HEK293 (cell line): ENCODE data around the gene ARL15.
A peak's percentile ranks its signal among the peaks of the same experiment; 100 is the strongest.

Experiments
- IKZF3 ChIP-seq: fragments of 450-650 bp; IDR thresholded peaks from 2 replicates; pipeline ENCODE4 v1.5.0; 2018; ENCODE audit warnings: missing biosample characterization, mild to moderate bottlenecking, missing genetic modification characterization, moderate library complexity
- YY1 ChIP-seq: fragments of 450-650 bp; formaldehyde crosslinking; IDR thresholded peaks from 2 replicates; pipeline ENCODE4 v1.5.1; 2018; ENCODE audit warnings: missing biosample characterization, missing genetic modification characterization
- ZBTB17 ChIP-seq: fragments of 450-650 bp; formaldehyde crosslinking; IDR thresholded peaks from 2 replicates; pipeline ENCODE4 v1.5.1; 2016; ENCODE audit warnings: missing biosample characterization, missing genetic modification characterization
- ZBTB48 ChIP-seq: fragments of 450-650 bp; formaldehyde crosslinking; IDR thresholded peaks from 2 replicates; pipeline ENCODE4 v1.5.1; 2016; ENCODE audit warnings: missing biosample characterization, missing genetic modification characterization
- ZNF324 ChIP-seq: fragments of 450-650 bp; formaldehyde crosslinking; IDR thresholded peaks from 2 replicates; pipeline ENCODE4 v1.5.1; 2016; ENCODE audit warnings: missing biosample characterization, missing genetic modification characterization
- ZNF350 ChIP-seq: fragments of 450-650 bp; formaldehyde crosslinking; IDR thresholded peaks from 2 replicates; pipeline ENCODE4 v1.5.0; 2017; ENCODE audit warnings: missing biosample characterization, mild to moderate bottlenecking, missing genetic modification characterization
- ZNF585B ChIP-seq: fragments of 450-650 bp; formaldehyde crosslinking; IDR thresholded peaks from 2 replicates; pipeline ENCODE4 v1.5.1; 2016; ENCODE audit warnings: missing biosample characterization, missing genetic modification characterization
- ZNF600 ChIP-seq: fragments of 450-650 bp; formaldehyde crosslinking; IDR thresholded peaks from 2 replicates; pipeline ENCODE4 v1.5.1; 2016; ENCODE audit warnings: missing biosample characterization, missing genetic modification characterization
- TF ChIP-seq, protein P1 (sequence below): fragments of 450-650 bp; formaldehyde crosslinking; IDR thresholded peaks from 2 replicates; pipeline ENCODE4 v1.5.1; 2016; ENCODE audit warnings: missing biosample characterization, missing genetic modification characterization
- TF ChIP-seq, protein P2 (sequence below): fragments of 450-650 bp; formaldehyde crosslinking; IDR thresholded peaks from 2 replicates; pipeline ENCODE4 v1.5.1; 2016; ENCODE audit warnings: missing biosample characterization, missing genetic modification characterization
- TF ChIP-seq, protein P3 (sequence below): fragments of 450-650 bp; formaldehyde crosslinking; IDR thresholded peaks from 2 replicates; pipeline ENCODE4 v1.5.1; 2016; ENCODE audit warnings: missing biosample characterization, missing genetic modification characterization
- TF ChIP-seq, protein P4 (sequence below): fragments of 450-650 bp; formaldehyde crosslinking; IDR thresholded peaks from 2 replicates; pipeline ENCODE4 v1.5.1; 2016; ENCODE audit warnings: missing biosample characterization, missing genetic modification characterization
- TF ChIP-seq, protein P5 (sequence below): fragments of 450-650 bp; formaldehyde crosslinking; IDR thresholded peaks from 2 replicates; pipeline ENCODE4 v1.5.1; 2016; ENCODE audit warnings: missing biosample characterization, missing genetic modification characterization

The ARL15 gene

DNA sequence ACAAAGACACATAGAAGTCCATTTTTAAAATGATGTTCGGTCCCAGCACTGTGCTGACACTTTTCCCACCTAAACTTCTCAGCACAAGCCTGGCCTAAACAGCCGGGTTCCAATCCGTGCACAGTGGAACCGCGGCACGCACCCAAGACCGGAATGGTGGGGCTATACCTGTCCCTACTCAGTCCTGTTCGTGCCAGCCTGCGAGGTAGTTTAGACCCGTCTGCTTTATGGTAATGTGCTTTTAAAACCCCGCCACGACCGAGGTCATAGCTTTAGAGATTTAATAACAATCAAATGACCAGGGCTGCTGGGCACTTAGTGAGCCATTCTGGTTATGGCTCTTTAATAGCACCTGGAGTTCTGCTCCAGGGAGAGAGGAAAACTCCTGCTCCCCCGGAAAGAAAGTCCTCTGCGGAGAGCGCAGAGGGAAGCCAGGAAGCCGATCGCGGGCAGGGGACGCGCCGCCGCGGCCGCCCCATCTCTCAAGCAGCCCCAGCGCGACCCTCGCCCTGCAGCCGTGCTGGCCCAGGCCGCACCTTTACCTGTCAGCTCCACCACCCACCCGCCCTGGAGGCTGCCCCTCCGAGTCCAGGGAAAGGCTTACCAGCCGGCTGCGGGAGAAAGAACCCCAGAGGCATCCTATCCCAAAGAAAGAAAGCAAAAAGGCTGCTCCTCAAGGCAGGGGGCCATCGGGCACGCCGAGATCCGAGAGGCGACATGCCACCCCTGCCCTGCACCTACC is 511 bp downstream of the ARL15 start (continued):
- TF ChIP-seq, protein P1, sequence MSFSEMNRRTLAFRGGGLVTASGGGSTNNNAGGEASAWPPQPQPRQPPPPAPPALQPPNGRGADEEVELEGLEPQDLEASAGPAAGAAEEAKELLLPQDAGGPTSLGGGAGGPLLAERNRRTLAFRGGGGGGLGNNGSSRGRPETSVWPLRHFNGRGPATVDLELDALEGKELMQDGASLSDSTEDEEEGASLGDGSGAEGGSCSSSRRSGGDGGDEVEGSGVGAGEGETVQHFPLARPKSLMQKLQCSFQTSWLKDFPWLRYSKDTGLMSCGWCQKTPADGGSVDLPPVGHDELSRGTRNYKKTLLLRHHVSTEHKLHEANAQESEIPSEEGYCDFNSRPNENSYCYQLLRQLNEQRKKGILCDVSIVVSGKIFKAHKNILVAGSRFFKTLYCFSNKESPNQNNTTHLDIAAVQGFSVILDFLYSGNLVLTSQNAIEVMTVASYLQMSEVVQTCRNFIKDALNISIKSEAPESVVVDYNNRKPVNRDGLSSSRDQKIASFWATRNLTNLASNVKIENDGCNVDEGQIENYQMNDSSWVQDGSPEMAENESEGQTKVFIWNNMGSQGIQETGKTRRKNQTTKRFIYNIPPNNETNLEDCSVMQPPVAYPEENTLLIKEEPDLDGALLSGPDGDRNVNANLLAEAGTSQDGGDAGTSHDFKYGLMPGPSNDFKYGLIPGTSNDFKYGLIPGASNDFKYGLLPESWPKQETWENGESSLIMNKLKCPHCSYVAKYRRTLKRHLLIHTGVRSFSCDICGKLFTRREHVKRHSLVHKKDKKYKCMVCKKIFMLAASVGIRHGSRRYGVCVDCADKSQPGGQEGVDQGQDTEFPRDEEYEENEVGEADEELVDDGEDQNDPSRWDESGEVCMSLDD (tag by site-specific recombination), result 0 out of 2 replicates have a peak, but pooled peaks have one; percentile 30
- TF ChIP-seq, protein P2, sequence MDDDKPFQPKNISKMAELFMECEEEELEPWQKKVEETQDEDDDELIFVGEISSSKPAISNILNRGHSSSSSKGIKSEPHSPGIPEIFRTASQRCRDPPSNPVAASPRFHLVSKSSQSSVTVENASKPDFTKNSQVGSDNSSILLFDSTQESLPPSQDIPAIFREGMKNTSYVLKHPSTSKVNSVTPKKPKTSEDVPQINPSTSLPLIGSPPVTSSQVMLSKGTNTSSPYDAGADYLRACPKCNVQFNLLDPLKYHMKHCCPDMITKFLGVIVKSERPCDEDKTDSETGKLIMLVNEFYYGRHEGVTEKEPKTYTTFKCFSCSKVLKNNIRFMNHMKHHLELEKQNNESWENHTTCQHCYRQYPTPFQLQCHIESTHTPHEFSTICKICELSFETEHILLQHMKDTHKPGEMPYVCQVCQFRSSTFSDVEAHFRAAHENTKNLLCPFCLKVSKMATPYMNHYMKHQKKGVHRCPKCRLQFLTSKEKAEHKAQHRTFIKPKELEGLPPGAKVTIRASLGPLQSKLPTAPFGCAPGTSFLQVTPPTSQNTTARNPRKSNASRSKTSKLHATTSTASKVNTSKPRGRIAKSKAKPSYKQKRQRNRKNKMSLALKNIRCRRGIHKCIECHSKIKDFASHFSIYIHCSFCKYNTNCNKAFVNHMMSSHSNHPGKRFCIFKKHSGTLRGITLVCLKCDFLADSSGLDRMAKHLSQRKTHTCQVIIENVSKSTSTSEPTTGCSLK (tag by site-specific recombination), result no peak
- TF ChIP-seq YY1 (tag by site-specific recombination) (0 out of 2 replicates have a peak, but pooled peaks have one; percentile 10), ZNF324 (tag by site-specific recombination) (no peak), ZBTB17 (peak; percentile 81), ZBTB48 (tag by site-specific recombination) (peak; percentile 70; the same call in 1 of the 2 replicates), ZNF350 (tag by site-specific recombination) (no peak), IKZF3 (tag by site-specific recombination) (peak; percentile 72), ZNF600 (tag by site-specific recombination) (peak; percentile 27), ZNF585B (tag by site-specific recombination) (no peak)
- TF ChIP-seq, protein P3, sequence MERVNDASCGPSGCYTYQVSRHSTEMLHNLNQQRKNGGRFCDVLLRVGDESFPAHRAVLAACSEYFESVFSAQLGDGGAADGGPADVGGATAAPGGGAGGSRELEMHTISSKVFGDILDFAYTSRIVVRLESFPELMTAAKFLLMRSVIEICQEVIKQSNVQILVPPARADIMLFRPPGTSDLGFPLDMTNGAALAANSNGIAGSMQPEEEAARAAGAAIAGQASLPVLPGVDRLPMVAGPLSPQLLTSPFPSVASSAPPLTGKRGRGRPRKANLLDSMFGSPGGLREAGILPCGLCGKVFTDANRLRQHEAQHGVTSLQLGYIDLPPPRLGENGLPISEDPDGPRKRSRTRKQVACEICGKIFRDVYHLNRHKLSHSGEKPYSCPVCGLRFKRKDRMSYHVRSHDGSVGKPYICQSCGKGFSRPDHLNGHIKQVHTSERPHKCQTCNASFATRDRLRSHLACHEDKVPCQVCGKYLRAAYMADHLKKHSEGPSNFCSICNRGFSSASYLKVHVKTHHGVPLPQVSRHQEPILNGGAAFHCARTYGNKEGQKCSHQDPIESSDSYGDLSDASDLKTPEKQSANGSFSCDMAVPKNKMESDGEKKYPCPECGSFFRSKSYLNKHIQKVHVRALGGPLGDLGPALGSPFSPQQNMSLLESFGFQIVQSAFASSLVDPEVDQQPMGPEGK (tag by site-specific recombination), result 0 out of 2 replicates have a peak, but pooled peaks have one; percentile 10
- TF ChIP-seq, protein P4, sequence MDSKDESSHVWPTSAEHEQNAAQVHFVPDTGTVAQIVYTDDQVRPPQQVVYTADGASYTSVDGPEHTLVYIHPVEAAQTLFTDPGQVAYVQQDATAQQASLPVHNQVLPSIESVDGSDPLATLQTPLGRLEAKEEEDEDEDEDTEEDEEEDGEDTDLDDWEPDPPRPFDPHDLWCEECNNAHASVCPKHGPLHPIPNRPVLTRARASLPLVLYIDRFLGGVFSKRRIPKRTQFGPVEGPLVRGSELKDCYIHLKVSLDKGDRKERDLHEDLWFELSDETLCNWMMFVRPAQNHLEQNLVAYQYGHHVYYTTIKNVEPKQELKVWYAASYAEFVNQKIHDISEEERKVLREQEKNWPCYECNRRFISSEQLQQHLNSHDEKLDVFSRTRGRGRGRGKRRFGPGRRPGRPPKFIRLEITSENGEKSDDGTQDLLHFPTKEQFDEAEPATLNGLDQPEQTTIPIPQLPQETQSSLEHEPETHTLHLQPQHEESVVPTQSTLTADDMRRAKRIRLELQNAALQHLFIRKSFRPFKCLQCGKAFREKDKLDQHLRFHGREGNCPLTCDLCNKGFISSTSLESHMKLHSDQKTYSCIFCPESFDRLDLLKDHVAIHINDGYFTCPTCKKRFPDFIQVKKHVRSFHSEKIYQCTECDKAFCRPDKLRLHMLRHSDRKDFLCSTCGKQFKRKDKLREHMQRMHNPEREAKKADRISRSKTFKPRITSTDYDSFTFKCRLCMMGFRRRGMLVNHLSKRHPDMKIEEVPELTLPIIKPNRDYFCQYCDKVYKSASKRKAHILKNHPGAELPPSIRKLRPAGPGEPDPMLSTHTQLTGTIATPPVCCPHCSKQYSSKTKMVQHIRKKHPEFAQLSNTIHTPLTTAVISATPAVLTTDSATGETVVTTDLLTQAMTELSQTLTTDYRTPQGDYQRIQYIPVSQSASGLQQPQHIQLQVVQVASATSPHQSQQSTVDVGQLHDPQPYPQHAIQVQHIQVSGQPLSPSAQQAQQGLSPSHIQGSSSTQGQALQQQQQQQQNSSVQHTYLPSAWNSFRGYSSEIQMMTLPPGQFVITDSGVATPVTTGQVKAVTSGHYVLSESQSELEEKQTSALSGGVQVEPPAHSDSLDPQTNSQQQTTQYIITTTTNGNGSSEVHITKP (tag by site-specific recombination), result peak; percentile 40; the same call in 1 of the 2 replicates
- TF ChIP-seq, protein P5, sequence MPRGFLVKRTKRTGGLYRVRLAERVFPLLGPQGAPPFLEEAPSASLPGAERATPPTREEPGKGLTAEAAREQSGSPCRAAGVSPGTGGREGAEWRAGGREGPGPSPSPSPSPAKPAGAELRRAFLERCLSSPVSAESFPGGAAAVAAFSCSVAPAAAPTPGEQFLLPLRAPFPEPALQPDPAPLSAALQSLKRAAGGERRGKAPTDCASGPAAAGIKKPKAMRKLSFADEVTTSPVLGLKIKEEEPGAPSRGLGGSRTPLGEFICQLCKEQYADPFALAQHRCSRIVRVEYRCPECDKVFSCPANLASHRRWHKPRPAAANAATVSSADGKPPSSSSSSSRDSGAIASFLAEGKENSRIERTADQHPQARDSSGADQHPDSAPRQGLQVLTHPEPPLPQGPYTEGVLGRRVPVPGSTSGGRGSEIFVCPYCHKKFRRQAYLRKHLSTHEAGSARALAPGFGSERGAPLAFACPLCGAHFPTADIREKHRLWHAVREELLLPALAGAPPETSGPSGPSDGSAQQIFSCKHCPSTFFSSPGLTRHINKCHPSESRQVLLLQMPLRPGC (tag by site-specific recombination), result no peak
